HG03575 (cell line): ENCODE data around the gene ING5.
"Not testable (repeated sequence)": the region's sequence is repeated elsewhere in the genome, so short reads cannot be mapped to it uniquely, and the experiment has no call there.

Source experiments
- ATAC-seq: cut with Tn5 transposase; IDR thresholded peaks from one replicate; pipeline ENCODE4 v1.9.1; 2021; ENCODE audit not compliant: unreplicated experiment, insufficient number of reproducible peaks, low FRiP score; ENCODE audit errors: extremely low read depth

ING5 gene

GRCh38 chr2:241752253-241752652 is 50.4 kb downstream of the ING5 start:
- ATAC-seq: no peak

DNA sequence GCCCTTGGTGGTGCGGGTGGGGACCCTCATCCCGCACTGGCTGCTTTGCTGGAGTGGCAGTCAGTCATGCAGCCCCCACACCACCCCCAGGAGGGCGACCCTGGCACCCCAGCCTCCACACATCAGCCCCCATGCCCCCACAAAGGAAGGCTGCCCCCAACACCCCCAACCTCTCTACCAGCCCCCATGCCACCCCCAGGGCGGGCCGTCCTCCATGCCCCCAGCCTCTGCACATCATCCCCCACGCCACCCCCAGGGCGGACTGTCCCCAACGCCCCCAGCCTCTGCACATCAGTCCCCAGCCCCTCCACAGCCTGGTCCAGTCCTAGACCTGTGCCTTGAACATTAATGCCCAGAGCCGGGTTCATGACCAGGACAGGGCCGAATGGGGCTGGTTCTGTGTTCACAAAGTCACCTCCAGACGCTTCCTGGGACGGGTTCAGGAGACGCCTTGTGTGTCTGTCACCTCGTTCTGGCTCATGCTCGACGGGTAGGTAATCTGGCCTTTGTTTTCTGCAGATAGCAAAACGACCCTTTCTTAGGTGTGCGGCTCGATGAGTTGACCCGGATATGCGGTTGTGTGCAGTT is 50.9 kb downstream of the ING5 start:
- no peak for ATAC-seq

DNA sequence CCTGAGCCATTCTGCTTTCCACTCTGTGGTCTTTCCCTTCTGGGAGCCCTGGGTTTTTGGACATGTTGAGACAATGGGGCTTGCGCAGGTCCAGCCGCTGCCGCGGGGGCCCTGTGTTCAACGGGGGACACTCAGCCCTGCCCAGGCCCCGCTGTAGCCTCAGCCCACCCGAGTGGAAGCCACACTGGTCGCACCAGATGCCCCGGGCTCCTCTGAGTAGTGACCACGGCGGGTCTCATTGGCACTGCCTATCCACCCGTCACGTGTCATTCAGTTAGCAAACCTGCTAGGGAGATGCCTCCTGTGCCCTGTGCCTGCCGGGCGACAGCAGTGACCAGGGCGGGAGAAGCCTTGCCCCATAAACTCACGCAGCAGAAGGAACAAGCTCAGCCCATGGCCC is 51.7 kb downstream of the ING5 start:
- ATAC-seq: no peak

GRCh38 chr2:241754042-241754441 is 52.2 kb downstream of the ING5 start:
- no peak for ATAC-seq

GRCh38 chr2:241755166-241755565 is 53.3 kb downstream of the ING5 start:
- ATAC-seq: no peak

- no peak for ATAC-seq
Measured at GRCh38 chr2:241755777-241756176, 53.9 kb downstream of the ING5 start.

- no peak for ATAC-seq
Measured at GRCh38 chr2:241759067-241759807, 57.4 kb downstream of the ING5 start.

- ATAC-seq: not testable (repeated sequence)
Measured at GRCh38 chr2:241759893-241760292, 58.1 kb downstream of the ING5 start.

- ATAC-seq: no peak
Measured at GRCh38 chr2:241760301-241760771, 58.5 kb downstream of the ING5 start.

DNA sequence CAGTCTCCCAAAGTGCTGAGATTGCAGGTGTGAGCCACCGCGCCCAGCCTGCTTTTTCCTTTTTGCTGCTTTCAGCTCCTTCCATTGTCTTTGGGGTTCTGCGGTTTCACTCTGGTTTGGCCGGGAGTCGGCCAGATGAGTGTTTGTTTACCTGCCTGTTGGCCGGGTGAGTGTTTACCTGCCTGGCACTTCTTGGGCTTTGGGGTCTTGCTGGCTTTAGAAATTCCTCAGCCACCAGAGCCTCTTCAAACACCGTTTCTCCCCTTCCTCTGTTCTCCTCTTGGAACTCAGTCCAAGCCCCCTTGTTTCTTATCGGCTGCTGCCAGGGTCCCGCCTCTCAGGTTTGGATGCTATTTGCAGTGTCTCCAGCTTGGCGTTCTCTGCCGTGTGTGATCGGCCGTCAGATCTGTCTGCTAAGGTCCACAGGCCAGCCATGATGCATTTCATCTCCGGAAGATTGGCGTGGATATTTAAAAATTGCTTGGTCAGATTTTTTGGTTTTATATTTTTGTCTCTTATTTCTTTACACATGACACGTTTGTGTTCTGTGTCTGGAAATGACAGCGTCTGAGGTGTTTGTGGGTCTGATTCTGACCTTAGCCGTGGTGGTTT is 60.6 kb downstream of the ING5 start:
- ATAC-seq: no peak

GRCh38 chr2:241762933-241763369 is 61.1 kb downstream of the ING5 start:
- ATAC-seq: no peak

DNA sequence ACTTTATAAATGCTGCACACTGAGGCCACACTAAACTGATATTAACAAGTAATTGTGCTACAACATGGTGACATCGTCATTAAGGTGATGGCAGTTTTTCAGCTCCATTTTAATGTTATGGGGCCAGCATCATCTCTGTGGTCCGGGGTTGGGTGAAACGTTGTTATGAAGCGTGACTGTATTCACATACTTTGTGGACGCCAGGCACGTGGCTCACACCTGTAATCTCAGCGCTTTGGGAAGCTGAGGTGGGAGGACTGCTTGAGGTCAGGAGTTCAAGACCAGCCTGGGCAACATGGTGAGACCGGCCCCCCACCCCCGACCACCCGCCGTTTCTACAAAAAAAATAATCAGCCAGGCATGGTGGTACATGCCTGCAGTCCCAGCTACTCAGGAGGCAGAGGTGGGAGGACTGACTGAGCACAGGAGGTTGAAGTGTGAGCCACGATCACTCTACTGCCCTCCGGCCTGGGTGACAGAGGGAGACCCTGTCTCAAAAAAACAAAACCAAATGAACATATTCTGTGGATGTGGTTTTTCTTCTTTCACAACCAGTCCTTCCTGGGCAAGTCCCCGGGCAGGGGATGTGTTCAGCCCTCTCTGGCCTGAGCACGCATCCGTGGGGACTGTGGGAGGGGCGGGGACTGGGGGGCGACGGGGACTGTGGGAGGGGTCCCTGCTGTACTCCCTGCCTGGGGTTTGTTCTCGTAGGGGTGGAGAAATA is 61.9 kb downstream of the ING5 start:
- ATAC-seq: no peak

DNA sequence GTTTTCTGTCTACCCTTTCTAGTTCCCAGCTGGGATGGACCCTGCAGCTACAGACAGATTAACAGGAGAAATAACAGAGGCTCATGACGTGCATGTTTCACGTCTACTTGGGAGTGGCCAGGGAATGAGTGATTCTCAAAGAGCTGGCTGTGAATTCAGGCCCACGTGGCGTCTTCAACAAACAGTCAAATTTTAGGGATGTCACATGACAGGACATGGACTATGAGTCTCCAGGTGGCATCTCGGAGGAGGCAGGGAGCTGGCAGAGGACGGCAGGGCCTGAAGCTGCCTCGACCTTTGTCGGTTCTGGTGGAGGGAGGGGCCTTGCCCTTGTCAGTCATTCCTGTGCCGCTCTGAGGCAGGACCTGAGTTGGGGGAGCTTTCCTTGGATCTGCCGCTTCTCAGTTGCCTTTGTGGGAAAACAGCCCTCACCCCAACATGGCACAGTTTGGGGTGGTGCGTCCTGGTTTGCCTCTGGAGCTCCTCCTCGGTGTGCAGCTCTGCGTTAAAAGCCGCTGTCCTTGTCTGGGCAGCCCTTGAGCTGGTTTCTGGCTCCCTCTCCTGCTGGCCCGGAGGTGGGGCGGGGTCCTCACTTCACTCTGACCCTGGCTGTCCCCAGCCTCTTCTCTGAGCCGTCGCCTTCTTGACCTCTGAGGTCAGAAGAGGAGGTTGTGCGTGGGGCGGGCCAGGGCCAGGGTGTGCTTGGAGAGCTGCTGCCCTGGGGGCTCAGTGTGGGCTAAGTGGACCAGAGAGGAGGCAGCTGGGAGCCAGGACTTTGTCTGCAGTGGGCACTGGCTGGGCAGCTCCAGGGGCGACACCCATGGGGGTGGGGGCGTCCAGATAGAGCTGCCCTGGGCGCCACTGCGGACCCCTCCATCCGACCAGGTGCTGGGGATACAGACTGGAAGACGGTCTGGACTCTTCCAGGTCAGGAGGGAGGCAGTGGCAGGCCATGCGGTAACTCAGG is 62.7 kb downstream of the ING5 start:
- no peak for ATAC-seq

DNA sequence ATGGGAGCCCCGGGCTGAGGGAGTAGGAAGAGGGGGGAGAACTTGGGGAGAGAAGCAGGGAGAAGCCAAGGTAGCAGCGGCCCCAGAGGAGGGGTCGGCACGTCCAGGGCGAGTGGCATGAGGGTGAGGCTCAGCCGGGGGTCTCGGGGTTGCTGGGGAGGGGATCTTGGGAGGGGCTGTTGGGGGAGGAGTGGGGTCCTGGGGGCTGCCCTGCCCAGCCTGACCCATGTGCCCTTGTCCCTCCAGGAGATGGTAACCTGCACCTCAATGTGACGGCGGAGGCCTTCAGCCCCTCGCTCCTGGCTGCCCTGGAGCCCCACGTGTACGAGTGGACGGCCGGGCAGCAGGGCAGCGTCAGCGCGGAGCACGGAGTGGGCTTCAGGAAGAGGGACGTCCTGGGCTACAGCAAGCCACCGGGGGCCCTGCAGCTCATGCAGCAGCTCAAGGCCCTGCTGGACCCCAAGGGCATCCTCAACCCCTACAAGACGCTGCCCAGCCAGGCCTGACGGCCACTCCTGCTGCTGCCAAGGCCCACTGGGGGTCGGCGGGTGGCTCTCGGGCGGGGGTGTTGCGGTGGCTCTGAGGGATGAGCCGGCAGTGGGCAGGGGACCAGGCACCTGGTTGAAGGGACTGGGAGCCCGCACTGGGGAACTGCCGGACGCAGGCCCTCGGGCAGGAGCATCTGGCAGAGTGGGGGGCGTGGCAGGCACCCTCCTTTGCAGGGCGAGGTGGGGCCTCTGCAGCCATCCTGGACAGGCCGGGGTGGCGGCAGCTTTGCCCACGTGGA is 65.8 kb downstream of the ING5 start:
- no peak for ATAC-seq

DNA sequence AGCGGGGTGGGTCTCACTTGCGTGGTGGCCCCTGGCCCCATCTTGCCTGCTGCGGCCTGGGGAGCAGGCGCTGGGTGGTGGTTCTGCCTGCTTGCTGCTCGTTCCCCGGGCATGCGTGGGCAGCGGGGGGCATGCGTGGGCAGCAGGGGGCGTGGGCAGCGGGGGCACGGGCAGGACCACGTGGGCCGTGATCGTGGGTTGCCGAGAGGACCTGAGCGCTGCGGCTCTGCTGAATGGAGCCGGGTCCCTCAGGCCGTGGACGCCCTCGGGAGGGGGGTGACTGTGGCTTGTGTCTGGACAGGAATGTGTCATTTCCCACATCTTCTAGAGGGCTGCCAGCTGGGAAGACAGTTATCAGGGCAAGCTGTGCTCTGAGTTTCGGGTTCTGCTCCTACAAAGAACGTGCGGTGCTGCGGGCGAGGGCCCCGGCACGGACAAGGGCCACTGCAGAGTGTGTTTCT is 66.4 kb downstream of the ING5 start:
- ATAC-seq: no peak

DNA sequence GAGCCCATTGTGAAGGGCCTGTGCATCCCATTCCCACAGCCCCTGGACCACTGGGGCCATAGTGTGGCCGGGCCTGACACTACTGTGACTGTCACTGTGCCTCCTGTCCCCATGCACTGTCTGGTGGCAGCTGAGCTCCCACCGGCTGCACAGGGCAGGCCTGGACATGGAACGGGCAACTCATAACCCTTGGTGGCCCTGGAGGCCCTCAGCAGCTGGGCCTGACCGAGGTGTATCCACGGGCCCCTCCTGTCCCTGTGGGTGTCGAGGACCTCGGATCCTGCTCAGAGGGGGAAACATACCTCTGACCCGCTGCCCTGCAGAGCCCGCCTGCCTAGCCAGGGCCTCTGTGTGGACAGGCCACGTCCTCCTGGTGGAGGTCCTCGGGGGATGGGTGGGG is 67.0 kb downstream of the ING5 start:
- ATAC-seq: no peak

- no peak for ATAC-seq
Measured at GRCh38 chr2:241769819-241770184, 68.0 kb downstream of the ING5 start.
